ENCODE data around the gene HOXA7.

The HOXA7 gene

GRCh38 chr7:27139334-27140125 lies 16.9 kb downstream of the HOXA7 start:
- TF ChIP-seq, protein P1, sequence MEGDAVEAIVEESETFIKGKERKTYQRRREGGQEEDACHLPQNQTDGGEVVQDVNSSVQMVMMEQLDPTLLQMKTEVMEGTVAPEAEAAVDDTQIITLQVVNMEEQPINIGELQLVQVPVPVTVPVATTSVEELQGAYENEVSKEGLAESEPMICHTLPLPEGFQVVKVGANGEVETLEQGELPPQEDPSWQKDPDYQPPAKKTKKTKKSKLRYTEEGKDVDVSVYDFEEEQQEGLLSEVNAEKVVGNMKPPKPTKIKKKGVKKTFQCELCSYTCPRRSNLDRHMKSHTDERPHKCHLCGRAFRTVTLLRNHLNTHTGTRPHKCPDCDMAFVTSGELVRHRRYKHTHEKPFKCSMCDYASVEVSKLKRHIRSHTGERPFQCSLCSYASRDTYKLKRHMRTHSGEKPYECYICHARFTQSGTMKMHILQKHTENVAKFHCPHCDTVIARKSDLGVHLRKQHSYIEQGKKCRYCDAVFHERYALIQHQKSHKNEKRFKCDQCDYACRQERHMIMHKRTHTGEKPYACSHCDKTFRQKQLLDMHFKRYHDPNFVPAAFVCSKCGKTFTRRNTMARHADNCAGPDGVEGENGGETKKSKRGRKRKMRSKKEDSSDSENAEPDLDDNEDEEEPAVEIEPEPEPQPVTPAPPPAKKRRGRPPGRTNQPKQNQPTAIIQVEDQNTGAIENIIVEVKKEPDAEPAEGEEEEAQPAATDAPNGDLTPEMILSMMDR (IDR thresholded peaks at IDR 0.05; ENCODE audit: low read depth, low read length, missing control alignments): no peak
- no peak overlapping the region for H3K4me3 ChIP-seq (ENCODE audit: low read depth, low read length)
- H3K27ac ChIP-seq: no peak overlapping the region
- DNase-seq: no peak
- in situ Hi-C loops (cut with HindIII; ENCODE audit: low pct_ligation_motif_present, low sequenced_read_pairs): no loop called here
- H3K27me3 ChIP-seq (replicated peaks): peaks cover 97% of the 10 kb centered on the region
- no peaks in the 10 kb centered on the region for H3K36me3 ChIP-seq (replicated peaks)

GRCh38 chr7:27138985-27139333 lies 17.5 kb downstream of the HOXA7 start:
- Histone ChIP-seq H3K27ac (no peak overlapping the region), H3K36me3 (replicated peaks) (no peaks in the 10 kb centered on the region), H3K27me3 (replicated peaks) (peaks cover 97% of the 10 kb centered on the region), H3K4me3 (ENCODE audit: low read depth, low read length) (no peak overlapping the region)
- TF ChIP-seq, protein P1 (IDR thresholded peaks at IDR 0.05; ENCODE audit: low read depth, low read length, missing control alignments): no peak
- in situ Hi-C loops (cut with HindIII; ENCODE audit: low pct_ligation_motif_present, low sequenced_read_pairs): no loop called here
- no peak for DNase-seq

DNA sequence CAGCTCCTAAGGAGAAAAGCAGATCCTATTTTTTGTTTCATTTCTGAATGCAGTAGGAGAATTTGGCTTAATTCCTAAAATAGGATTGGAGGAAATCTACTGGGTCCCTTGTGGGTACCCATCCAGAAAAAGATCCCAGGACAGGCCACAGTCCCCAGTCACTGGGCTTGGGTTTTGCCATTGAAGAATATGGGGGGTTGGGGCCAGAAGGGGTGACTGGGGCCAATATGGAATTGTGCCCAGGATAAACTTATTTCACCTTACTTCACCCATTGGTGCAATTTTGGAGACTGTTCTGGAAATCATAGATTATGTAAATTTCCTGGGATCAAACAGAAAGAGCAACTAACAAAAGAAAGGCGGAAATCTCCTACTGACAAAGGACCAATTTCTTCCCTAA lies 18.0 kb downstream of the HOXA7 start:
- Histone ChIP-seq H3K27me3 (replicated peaks) (peaks cover 97% of the 10 kb centered on the region), H3K36me3 (replicated peaks) (no peaks in the 10 kb centered on the region), H3K4me3 (ENCODE audit: low read depth, low read length) (no peak overlapping the region), H3K27ac (no peak overlapping the region)
- no peak for DNase-seq
- in situ Hi-C loops (cut with HindIII; ENCODE audit: low pct_ligation_motif_present, low sequenced_read_pairs): no loop called here
- TF ChIP-seq, protein P1 (IDR thresholded peaks at IDR 0.05; ENCODE audit: low read depth, low read length, missing control alignments): no peak

DNA sequence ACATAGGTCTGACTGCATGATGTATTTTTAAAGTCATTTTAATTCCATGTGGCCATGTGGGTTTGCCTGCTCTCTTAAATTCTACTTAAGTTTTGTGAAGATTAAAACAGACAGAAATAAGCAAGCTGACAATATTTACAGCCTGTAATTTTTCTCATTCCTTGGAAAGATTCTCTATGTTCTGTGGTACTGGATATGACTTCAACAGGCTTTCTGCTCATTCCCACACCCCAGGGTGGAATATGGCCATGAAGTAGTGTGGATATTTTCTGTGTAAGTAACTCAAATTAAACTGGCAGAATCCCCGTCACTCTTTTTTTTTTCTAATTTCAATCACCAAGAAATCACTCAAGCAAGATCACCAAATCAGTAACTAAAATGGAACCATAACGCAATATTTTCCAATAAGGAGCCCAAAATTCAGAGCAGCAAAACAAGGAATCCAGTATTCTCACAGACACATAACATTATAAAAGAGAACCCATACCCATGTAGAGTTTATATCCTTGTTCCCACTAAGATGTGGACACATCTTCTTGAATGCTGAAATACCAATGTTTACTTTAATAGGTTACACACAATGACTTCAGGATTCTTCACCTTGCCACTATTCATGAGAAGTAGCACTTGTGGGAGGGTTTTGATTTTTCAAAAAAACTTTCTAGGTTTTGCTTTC lies 18.7 kb downstream of the HOXA7 start:
- H3K27ac ChIP-seq: no peak overlapping the region
- peaks cover 97% of the 10 kb centered on the region for H3K27me3 ChIP-seq (replicated peaks)
- DNase-seq: no peak
- TF ChIP-seq, protein P1 (IDR thresholded peaks at IDR 0.05; ENCODE audit: low read depth, low read length, missing control alignments): no peak
- in situ Hi-C loops (cut with HindIII; ENCODE audit: low pct_ligation_motif_present, low sequenced_read_pairs): no loop called here
- no peak overlapping the region for H3K4me3 ChIP-seq (ENCODE audit: low read depth, low read length)
- no peaks in the 10 kb centered on the region for H3K36me3 ChIP-seq (replicated peaks)

GRCh38 chr7:27134392-27134791 lies 22.1 kb downstream of the HOXA7 start:
- Histone ChIP-seq H3K27me3 (replicated peaks) (peaks cover 99% of the 10 kb centered on the region), H3K36me3 (replicated peaks) (no peaks in the 10 kb centered on the region), H3K27ac (no peak overlapping the region), H3K4me3 (ENCODE audit: low read depth, low read length) (no peak overlapping the region)
- DNase-seq: no peak
- TF ChIP-seq, protein P1 (IDR thresholded peaks at IDR 0.05; ENCODE audit: low read depth, low read length, missing control alignments): no peak
- in situ Hi-C loops (cut with HindIII; ENCODE audit: low pct_ligation_motif_present, low sequenced_read_pairs): no loop called here

Data from brain microvascular endothelial cell (primary cell).